Right lobe of liver (tissue), 4 donors: Measurements from ENCODE around the gene SUSD6.

ENCODE experiments used
- CTCF ChIP-seq, 4 donors: fragments of 200-600 bp in 3 of 4; fragments of 450-650 bp in 1 of 4; IDR thresholded peaks; one replicate each; pipeline versions ENCODE4 v1.5.1 to v1.8.0; 2016 to 2022; ENCODE audit warnings: antibody characterized with exemption in 4 of 4, mild to moderate bottlenecking in 2 of 4
- POLR2A ChIP-seq: fragments of 450-650 bp; IDR thresholded peaks from one replicate; pipeline ENCODE4 v1.6.1; 2017; ENCODE audit warnings: antibody characterized with exemption, mild to moderate bottlenecking
- donor health status: DM: no; HTN: no; CAD: no.
- donor health status: DM: no; HTN: no; CAD: no.
- donor health status: DM: no; HTN: yes; CAD: no.

GRCh38 chr14:69694730-69695281 lies 83.4 kb downstream of the SUSD6 start:
- TF ChIP-seq POLR2A (no peak), CTCF (IDR thresholded peaks at IDR 0.05) (no peak)
